ENCODE measurements around the gene B4GALT1. TPM values are rescaled to one million over a fixed set of nuclear protein-coding genes. Genes with fewer than 3 reads are reported as not detected.

The B4GALT1 gene
- total RNA-seq, 4 donors from 2014 or later, result 45.1 to 68.7 (median 53.5) TPM

DNA sequence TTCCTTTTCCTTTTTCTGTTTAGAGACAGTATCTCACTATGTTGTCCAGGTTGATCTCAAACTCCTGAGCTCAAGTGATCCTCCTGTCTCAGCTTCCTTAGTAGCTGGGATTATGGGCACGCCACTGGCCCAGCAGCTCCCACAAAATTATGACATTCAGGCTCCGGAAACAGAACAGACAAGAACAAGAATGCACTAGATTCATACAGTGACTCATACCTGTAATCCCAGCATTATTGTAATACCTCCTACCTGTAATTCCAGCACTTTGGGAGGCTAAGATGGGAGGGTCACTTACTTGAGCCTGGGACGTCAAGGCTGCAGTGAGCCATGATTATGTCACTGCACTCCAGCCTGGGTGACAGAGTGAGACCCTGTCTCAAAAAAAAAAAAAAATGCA is 26.7 kb upstream of the B4GALT1 start:
- Histone ChIP-seq H3K4me1 (peaks cover 38% of the 10 kb centered on the region), H3K27ac (no peak overlapping the region), H3K9me3 (no peaks in the 10 kb centered on the region), H3K36me3 (no peaks in the 10 kb centered on the region), H3K4me3 (no peak overlapping the region), H3K27me3 (no peaks in the 10 kb centered on the region)
- no peak for DNase-seq (ENCODE audit: low spot score in 2 of 2)
- WGBS, result 69% methylated on average over 3 of the region's 3 CpGs
- TF ChIP-seq, protein P1, sequence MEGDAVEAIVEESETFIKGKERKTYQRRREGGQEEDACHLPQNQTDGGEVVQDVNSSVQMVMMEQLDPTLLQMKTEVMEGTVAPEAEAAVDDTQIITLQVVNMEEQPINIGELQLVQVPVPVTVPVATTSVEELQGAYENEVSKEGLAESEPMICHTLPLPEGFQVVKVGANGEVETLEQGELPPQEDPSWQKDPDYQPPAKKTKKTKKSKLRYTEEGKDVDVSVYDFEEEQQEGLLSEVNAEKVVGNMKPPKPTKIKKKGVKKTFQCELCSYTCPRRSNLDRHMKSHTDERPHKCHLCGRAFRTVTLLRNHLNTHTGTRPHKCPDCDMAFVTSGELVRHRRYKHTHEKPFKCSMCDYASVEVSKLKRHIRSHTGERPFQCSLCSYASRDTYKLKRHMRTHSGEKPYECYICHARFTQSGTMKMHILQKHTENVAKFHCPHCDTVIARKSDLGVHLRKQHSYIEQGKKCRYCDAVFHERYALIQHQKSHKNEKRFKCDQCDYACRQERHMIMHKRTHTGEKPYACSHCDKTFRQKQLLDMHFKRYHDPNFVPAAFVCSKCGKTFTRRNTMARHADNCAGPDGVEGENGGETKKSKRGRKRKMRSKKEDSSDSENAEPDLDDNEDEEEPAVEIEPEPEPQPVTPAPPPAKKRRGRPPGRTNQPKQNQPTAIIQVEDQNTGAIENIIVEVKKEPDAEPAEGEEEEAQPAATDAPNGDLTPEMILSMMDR (IDR thresholded peaks at IDR 0.05), result no peak

DNA sequence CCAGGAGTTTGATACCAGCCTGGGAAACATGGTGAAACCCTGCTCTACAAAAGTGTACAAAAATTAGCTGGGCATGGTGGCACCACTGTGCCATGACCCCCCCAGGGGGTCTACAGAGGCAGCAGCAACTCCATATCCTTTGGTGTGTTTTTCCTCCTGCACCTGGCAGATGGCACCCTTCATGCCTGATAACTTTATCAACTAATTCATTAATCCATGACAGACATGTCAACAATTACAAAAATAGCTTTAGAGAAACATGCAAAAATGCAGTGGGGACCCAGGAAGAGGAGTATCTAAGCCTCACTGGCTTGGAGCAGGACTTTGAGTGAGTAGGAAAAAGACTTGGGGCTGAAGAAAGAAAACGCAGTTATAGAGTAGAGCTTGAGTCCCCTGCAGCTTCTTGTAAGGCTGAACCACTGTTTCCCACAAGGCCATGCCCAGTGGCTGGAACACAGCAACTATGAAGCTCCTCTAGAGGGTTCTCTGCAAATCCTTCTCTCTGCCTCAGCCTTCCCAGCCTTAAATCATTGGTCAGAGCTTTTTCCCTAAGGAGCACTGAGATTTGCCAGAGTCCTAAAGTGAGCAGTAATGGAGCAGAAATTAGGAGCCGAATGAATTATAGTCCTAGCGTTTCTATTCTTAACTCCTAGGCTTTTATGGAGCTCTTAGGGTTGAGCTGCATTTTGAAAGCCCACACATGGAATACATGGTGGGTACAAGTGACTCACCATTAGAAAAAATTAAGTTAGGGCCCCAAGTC is 25.5 kb upstream of the B4GALT1 start:
- Histone ChIP-seq H3K27ac (no peak overlapping the region), H3K9me3 (no peaks in the 10 kb centered on the region), H3K27me3 (no peaks in the 10 kb centered on the region), H3K4me3 (no peak overlapping the region), H3K4me1 (peaks cover 36% of the 10 kb centered on the region), H3K36me3 (no peaks in the 10 kb centered on the region)
- TF ChIP-seq, protein P1 (IDR thresholded peaks at IDR 0.05), result no peak
- TF ChIP-seq EP300 (IDR thresholded peaks at IDR 0.05) (no peak), POLR2AphosphoS5 (IDR thresholded peaks at IDR 0.05) (no peak), POLR2A (IDR thresholded peaks at IDR 0.05) (no peak)
- 70% methylated on average over 3 of the region's 3 CpGs for WGBS
- no peak for DNase-seq (ENCODE audit: low spot score in 2 of 2)

DNA sequence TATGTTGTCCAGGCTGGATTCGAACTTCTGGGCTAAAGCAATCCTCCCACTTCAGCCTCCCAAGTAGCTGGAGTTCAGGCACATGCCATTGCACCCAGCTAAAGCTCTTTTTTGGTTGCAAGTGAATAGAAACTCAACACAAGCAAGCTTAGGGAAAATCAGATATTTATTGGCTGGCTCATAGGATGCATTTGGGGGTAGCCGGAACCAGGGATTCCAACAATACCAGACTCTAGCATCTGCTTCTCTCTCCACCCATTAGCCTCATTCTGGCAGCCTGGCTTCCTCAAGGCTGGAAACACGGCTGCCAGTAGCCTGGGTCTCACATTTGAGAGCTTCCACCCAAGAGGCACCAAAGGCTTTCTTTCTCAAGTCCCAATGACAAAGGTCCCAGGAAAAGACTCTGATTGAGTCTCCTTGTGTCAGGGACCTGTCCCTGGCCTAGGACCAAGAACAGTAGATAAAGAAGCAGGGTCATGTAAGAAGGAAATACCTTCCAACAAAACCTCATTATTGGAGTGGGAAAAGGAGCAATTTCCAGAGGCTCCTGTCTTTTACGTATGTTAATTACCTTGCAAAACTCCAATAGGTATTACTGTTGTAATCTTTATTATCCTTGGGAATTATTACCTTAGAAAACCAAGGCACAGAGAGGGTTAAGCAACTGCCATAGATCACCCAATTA is 23.0 kb upstream of the B4GALT1 start:
- Histone ChIP-seq H3K4me1 (peaks cover 51% of the 10 kb centered on the region), H3K27ac (no peak overlapping the region), H3K4me3 (no peak overlapping the region), H3K36me3 (no peaks in the 10 kb centered on the region), H3K9me3 (no peaks in the 10 kb centered on the region), H3K27me3 (no peaks in the 10 kb centered on the region)
- no peak for DNase-seq (ENCODE audit: low spot score in 2 of 2)
- no peak for TF ChIP-seq POLR2A (IDR thresholded peaks at IDR 0.05)
- no peak for TF ChIP-seq POLR2AphosphoS5 (IDR thresholded peaks at IDR 0.05)
- TF ChIP-seq, protein P1 (IDR thresholded peaks at IDR 0.05), result no peak
- TF ChIP-seq EP300 (IDR thresholded peaks at IDR 0.05), result no peak
- 76% methylated on average over 4 of the region's 4 CpGs for WGBS

- Histone ChIP-seq H3K4me1 (peaks cover 59% of the 10 kb centered on the region), H3K27ac (no peak overlapping the region), H3K9me3 (no peaks in the 10 kb centered on the region), H3K36me3 (no peaks in the 10 kb centered on the region), H3K27me3 (no peaks in the 10 kb centered on the region), H3K4me3 (no peak overlapping the region)
- TF ChIP-seq POLR2AphosphoS5 (IDR thresholded peaks at IDR 0.05) (no peak), EP300 (IDR thresholded peaks at IDR 0.05) (no peak), POLR2A (IDR thresholded peaks at IDR 0.05) (no peak)
- TF ChIP-seq, protein P1 (IDR thresholded peaks at IDR 0.05), result no peak
- WGBS, result 42% methylated on average over 6 of the region's 6 CpGs
- no peak for DNase-seq (ENCODE audit: low spot score in 2 of 2)
Observed at GRCh38 chr9:33189331-33189791, 22.2 kb upstream of the B4GALT1 start.

DNA sequence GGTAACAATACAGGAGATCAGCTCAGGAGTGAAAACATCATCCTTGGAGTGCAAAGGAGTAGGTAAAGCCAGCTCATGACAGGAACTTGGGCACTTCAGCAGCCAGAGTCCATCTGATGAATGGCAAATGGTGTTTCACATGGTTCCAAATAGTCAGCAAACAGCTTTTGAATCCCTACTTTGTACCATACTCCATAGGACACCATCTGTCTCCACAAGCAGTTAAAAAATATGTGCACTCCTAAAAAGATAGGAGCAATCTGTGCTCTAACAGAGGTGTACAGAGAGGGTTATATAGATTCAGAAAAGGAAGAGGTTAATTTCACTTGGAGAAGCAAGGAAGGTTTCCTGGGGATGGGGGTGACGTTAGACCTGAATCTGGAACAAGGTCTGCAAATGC is 21.6 kb upstream of the B4GALT1 start:
- TF ChIP-seq EP300 (IDR thresholded peaks at IDR 0.05) (no peak), POLR2A (IDR thresholded peaks at IDR 0.05) (no peak), POLR2AphosphoS5 (IDR thresholded peaks at IDR 0.05) (no peak)
- TF ChIP-seq, protein P1 (IDR thresholded peaks at IDR 0.05), result no peak
- Histone ChIP-seq H3K27ac (no peak overlapping the region), H3K36me3 (no peaks in the 10 kb centered on the region), H3K4me3 (no peak overlapping the region), H3K4me1 (peaks cover 57% of the 10 kb centered on the region), H3K9me3 (no peaks in the 10 kb centered on the region), H3K27me3 (no peaks in the 10 kb centered on the region)
- DNase-seq (ENCODE audit: low spot score in 2 of 2), result no peak
- 56% methylated on average over 1 of the region's 1 CpG for WGBS
